Activated T-cell treated with anti-CD3 and anti-CD28 coated beads for 48 hours (primary cell): Measurements from ENCODE around the gene DOC2B.
A peak's percentile ranks its signal among the peaks of the same experiment; 100 is the strongest.
"Not testable (repeated sequence)": the region's sequence is repeated elsewhere in the genome, so short reads cannot be mapped to it uniquely, and the experiment has no call there.

ENCODE experiments used
- DNase-seq: peaks from one replicate; pipeline ENCODE4 v3.0.0-alpha.2; 2020; ENCODE audit warnings: low read depth

Gene DOC2B

DNA sequence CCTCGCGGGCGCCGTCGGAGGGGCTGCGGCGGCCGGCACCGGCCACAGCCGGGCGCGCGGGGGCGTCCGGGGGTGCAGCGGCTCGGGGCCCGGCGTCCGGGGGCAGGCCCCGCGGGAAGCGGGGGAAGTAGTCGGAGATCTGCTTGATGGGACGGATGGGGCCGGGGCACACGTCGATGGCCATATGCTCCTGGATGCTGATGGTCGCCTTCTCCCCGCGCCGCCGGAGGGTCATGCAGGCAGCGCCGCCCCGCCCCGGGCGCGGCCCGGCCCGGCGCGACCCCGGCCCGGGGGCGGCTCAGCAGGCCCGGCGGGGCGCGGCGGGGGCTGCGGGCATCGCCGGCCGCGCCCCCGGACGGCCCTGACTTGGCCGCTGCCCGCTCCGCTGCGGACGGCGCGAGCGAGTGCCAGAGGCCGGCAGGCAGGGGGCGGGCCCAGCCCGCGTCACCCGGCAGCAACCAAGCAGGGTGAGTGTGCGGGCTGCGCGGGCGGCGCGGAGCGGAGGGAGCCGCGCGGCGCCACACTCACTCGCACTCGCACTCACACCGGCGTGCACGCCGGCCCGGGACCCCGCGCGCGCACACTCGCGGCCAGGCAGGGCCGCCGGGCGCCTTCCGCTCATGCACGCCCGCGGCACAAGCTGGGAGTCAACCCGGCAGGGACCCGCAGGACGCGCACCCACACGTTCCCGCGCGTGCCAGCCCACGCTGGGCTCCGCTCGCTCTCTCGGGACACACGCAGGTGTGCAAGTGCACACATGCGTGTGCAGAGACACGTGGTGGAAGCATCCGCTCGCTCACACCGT lies at the start of gene DOC2B:
TSS of gene DOC2B (minus strand) at position 406 of the 805 bp plus-strand sequence. CDS start at position 235, 171 bp downstream.
- DNase-seq: peak; percentile 22

DNA sequence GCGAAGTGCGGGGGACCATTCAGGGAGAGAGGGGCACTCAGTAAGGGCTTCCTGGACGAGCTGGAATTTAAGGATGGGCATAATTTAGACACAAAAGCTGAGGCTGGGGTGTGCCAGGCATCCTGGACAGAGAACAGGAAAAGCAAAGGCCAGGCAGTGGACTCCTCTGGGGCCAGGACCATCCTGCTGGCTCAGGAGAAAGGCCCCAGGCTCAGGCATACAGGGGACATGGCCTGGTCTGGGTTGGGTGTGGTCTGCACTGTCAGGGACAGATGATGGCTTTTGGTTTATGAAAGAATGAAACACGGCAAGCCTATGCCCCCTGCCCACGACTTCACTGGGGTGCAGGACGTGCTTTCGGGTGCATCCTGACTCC lies 48.9 kb upstream of the DOC2B start:
- no peak for DNase-seq

DNA sequence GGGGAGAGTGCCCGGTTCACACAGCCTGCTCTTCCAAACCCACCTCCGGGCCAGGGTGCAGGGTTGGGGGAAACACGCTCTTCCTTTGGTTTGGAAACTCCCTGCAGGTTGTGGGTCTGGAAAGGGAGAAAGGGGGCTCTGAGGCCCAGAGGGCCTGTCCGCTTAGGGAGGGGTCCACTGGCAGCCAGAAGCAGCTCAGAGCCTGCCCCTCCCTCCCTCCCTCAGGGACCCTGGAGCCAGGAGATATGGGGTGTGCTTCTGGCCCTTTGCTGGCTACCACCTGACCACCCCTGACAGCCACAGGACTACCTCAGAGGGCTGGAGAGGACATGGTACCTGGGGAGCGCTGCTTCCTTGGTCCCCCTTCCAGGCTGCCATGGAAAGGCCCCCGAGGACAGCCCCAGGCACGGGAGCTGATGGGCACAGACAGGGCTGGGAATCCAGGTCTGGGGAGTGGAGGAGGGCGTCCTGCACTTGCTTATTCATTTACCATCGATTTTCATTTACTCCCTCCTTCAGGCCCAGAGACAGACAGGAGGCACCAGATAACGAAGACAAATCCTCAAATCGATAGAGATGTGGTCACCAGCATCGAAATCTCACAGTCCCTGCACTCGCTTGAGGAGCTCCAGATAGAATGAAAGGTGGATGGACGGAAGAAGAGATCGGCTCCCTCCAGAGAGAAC lies 48.4 kb upstream of the DOC2B start:
- DNase-seq: no peak

DNA sequence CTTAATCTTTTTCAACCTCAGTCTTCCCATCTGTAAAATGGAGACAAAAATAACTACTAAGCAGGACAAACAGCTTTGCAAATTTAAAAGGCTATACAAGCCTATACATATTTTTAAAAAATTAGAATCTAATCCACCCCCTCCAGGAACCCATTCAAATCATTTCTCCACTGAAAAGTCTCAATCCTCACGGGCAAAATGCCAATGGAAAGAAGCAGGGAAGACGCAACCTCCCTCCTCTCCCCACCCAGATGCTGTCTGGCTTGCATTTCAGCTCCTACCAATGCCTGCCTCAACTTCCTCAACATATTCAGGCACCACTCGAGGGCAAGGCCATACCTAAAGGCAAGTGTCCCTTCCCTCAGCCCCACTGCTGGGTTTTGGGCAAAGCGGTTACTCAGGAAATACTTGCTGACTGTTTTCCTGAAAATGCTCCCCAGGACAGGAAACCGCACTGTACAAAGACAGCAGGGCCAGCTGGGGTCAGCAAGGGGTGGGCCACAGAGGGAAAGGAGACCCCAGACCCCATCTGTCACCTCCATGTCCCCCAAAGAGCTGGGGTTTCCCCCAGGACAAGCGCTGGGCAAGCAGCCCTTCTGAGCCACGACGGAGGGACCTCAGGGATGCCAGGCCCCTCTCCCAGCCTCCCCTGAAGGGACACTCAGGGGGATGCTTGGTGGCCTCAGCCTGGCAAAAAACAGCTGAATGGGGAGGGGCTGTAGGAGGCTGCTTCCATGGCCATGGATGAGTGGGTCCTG lies 47.7 kb upstream of the DOC2B start:
- no peak for DNase-seq

DNA sequence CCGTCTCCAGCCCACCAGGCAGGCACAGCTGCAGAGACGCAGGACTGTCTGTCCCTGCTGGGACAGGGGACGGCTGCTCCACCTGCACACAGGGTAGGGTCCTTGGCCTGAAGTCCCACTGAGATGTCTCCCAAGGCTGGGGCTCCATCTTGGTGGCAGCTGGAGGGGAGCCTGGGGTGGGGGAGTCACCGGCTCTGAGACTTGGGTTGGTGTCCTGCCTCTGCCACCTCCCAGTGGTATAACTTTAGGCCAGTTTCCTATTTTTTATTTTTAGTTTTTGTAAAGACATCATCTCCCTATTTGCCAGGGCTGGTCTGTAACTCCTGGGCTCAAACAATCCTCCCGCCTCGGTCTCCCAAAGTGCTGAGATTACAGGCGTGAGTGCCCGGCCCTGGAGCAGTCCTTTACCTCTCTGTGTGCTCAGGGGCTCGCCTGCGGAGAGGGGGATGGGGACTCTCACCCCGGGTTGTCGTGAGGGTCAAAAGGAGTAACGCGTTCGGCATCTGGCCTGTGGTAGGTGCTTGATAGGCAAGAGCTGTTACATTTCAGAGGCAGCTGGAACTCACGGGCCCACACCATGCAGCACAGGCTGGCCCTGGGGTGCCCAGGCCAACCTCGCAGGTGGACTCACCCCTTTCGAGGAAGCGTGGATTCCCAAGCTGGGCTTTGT lies 46.6 kb upstream of the DOC2B start:
- DNase-seq: no peak

DNA sequence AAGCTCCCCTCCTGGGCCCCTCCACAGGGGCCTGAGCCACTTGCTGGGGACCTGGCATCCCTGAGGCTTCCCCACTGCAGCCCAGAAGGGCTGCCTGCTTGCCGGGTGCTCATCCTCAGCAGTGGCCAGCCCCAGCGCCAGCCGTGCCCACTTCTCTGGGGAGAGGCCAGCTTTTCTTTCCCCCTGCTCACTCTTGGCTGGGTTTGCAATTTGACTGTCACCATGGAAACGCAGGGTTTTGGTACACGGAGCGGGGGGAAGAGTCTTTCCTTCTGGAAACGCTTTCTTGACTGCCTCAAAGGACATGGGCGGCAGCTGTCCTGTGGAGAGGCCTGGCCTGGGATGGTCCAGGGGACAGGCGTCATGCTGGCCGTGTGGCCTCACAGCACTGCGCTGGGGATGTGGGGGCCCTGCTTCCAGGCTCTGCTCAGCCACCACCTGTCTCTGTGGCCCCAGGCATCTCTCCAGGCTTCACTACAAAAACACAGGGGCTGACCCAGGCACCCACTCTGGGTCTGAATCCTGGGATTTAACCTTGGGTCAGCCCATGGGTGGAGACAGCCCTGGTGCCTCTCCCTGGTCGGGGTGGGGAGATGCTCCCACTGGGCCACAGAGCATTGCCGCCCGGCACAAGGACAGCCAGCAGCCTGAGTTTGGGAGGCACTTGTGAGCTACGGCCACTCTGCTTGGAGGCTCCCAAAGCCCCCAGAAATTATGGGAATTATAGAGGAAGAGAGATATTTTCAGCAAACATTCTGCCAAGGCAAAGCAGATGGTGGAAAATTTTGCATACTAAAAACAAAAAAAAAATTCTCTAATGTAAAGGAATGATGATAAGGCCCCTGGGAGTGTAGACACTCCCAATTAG lies 45.9 kb upstream of the DOC2B start:
- DNase-seq: no peak

DNA sequence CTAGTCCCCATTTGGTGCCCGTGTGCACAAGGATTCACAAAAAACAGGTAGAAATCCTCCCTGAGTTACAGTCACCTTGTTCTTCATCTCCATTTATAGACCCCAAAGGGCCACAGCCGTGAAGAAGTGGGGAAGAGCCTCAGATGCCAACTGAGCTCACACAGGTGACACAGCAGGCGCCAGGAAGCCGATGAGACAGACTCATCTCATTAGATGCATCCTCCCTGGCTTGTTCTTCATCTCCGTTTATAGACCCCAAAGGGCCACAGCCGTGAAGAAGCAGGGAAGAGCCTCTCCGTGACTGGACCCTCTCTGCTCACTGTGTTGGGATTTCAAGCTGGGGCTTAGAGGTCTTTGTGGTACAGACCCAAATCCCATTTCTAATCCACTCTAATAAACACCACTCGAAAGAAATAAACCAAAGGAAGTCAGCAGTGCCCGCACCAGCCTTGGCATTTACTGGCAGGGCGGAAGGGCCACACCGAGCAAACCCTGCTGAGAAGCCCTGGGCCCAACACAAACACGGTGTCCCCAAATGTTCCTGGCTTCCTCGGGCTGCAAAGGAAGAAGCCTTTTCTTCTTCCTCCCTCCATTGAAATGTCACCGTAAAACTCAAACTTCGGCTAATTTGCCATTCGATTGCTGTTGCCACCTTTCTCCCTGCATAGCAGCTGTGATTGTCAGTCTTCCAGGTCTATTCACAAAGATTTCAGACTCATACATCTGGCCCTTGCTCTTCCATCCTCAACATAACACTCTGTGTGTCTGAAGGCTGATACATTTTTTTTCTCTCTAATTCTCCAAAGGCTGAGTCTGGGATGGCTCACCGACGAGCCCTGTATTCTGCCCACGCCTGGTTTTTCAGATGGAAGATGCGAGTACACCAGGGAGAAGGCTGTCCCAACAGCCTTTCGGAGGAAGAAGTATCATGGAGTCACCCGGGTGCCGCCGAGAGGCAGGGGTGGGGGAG lies 44.9 kb upstream of the DOC2B start:
- no peak for DNase-seq

DNA sequence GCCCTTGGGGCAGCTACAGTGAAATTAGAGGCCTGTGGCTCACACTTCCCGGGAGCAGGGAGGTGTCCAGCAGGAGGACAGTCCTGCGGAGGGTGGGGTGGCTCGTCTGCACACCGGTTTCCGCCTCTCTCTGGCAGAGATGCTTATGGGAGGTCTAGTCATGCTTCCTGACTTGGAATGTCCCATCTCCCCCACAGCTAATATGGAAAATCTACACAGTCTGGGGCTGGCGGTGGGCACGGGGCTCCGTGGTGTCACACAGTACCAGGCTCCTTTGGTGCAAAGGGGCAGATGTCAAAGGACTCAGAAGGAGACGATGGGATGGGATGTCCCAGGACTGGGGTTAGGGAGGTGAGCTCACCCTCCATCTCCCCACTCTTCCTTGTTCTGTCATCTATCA lies 44.1 kb upstream of the DOC2B start:
- DNase-seq: no peak

DNA sequence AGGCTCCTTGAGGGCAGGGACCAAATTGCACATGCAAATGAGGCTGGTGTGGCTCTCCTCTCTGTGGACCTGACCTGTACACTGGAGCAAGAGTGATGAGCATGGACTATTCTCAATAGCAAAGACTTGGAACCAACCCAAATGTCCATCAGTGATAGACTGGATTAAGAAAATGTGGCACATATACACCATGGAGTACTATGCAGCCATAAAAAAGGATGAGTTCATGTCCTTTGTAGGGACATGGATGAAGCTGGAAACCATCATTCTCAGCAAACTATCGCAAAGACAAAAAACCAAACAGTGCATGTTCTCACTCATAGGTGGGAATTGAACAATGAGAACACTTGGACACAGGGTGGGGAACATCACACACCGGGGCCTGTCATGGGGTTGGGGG lies 43.1 kb upstream of the DOC2B start:
- DNase-seq: not testable (repeated sequence)

DNA sequence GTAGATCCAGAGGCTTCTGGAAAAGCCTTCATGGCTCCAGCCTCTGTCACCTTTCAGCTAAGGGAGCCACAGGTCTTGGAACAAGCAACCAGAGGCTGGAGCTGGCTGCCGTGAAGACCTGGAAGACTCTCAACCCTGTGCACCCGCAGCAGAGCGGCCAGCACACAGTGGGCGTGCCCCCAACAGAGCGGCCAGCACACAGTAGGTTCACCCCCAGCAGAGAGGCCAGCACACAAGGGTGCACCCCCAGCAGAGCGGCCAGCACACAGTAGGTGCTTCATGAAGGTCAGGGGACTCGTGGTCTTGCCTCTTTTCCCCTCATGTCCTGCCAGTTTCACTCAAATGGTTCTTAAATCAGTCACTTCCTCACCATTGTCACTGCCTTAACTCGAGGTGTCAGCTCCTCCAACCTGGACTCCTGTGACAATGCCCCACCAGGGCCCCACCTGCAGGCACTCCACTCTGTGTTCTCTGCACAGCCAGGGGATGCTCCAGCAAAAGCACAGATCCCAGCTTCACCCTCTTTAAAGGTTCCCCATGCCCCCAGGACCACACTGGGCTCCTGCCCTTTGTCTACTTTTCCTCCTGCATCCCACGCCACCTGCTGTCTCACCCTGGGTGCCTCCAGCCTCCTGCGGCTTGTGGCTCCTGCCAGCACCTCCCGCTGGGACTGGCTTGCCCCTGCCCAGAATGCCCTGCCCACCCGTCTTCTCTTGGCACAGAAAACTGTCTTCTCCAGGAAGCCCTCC lies 42.4 kb upstream of the DOC2B start:
- no peak for DNase-seq

DNA sequence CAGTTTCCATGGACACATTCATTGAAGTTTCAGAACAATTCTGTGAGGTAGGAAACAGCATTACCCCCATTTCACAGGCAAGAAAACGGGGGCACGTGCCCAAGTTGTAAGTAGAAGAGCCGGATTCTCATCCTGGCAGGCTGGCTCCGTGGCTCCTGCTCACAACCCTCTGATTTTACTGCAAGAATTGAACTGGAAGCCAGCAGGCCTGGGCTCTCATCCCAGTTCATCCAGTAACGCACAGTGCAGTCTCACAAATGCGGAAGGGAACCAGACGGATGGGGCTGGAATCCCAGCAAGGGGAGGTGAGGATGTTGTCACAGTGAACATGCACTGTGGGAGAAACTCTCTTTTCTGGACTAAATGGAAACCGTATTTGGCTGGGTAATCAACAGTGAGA lies 40.7 kb upstream of the DOC2B start:
- no peak for DNase-seq

DNA sequence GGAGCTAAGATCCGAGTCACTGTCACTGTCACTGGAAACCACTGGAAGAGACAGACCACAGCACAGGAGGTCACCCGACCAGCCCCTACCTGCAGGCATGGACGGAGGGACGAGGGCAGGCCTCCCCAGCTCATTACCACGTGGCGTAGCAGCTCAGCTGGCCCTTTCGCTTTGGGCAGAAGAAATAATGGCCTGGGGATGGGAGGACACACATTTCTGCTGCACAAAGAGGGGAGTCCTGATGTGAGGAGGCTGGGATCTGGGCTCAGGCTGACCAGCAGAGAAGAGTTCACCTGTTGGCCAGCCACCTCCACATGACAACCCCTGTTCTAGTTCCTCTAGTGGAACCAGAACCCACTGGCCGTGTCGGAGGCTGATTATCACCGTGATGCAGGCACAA lies 38.2 kb upstream of the DOC2B start:
- no peak for DNase-seq

DNA sequence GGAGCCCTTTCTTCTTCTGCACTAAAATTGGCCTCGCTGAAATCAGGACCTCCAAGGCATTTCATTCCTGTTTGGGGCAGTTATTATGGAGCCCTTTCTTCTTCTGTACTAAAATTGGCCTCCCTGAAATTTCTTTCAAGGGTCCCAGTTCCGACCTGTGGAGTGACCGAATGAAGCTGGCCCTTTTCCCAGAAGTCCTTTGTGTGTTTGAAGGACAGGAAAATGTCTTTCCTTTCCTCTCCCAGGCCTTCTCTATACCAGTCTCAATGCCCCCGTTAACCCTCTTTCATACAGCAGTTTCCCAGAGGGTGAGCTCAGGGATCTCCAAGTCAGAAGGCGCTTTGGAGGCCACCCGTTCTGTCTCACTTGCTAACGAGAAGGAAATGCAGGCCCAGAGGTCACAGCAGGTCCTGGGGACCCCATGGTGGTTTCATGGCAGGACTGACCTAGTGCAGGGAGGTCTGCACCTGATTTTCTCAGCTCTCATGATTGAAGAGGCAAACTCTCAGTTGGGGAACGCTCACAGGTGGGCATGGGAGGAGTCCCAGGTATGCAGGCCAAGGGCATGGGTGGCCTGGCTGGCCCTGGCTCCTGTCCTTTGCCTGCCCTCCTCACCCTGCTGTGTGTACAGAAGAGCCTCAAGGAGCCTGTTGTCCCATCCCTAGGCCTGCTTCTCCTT lies 37.1 kb upstream of the DOC2B start:
- no peak for DNase-seq

DNA sequence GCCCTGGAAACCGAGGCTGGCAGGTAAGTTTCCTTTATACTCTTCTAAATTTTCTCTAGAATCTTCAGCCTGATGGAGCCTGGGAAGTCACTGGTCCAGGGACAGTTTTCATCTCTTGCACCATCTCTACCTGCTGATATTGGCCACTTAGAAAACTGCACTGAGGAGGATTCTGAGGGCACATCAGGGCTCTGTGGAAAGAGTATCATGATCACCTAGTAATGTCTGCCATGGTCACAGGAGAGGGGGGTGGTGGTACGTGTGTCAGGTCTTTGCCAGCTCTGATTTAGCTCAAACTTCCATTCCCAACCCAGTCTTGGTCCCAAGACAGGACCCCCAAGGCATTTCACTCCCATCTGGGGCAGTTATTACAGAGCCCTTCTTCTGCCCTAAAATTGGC lies 35.2 kb upstream of the DOC2B start:
- no peak for DNase-seq

DNA sequence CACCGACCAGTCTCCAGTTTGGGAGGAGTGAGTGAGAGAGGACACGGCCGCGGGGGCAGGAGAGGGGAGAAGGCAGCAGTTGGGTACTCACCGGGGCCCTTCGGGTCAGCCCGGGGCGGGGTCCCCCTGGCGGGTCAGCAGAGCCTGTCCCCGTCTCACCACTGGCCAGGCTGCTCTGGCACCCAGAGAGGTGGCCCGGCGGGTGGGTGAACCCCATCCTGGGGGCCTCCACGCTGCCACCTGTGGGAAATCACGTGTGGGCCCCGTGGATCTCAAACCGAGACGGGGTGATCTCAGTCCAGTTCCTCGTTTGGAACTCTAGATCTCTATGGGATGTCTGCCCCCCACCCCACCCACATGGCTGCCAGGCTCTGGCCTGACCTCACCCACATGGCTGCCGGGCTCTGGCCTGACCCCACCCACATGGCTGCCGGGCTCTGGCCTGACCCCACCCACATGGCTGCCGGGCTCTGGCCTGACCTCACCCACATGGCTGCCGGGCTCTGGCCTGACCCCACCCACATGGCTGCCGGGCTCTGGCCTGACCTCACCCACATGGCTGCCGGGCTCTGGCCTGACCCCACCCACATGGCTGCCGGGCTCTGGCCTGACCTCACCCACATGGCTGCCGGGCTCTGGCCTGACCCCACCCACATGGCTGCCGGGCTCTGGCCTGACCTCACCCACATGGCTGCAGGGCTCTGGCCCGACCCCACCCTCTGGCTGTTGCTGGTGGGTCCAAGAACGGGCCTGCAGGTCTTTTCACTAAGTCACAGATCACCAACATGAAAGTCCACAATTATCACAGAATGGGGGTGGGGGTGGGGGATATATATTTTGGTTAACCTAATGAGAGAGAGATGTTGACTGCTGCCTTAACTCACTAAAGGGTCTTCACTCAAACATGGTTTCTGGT lies 34.4 kb upstream of the DOC2B start:
- not testable (repeated sequence) for DNase-seq

DNA sequence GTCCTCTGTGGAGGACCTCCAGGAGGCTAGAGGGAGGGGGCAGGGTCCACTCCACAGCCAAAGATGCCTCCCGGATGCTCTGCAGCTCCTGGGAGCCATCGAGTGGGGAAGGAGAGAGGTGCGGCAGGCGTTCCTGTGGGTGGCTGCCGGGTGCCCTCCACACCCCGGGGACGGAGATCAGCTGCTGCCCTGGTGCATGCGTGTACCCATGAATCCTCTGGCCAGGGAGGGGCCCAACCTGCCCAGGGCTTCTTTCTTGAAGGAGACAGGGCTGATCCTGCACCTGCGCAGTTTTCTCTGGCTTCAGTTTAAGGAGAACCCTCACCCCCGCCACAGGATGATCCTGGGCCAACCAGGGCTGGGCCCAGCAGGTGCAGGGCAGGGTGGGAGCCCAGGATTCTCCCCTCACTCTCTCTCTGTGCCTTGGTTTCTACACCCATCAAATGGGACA lies 33.5 kb upstream of the DOC2B start:
- DNase-seq: no peak

DNA sequence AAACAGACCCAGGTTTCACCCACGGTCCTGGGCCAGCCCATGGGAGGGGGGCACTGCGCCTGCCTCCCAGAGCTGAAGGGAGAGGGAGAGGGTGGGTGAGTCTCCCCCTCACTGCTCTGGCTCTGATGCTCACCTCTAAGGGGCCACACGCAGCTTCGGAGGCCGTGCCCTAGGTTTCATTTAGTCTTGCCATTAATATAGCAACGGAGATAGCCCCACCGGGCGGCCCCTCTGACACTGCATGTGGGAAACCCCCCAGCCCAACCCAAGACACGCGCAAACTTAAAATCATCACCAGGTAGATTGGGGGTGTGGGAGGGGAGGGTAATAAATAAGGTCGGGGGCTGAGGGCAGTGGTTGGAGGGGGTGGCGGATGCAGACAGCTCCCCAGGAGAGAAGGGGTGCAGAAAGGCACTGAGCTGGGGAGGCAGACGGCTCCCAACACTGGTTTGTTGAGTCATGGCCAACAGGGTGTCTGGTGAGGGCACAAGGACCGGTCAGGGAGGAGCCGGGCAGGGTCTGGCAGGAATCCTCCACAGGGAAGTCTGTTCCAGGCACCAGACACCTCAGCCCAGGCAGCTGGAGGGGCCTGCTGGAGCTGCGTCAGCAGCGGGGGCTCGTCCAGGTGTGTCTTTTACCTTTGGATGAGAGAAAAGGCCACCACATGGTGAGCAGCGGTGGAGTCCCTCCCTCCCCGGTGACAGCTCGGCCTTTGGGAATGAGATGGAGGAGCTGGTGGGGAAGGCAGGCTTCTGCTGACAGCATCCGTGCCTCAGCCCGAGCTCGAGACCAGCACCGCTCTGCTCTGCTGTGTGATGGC lies 32.0 kb upstream of the DOC2B start:
- DNase-seq: no peak
